ENCODE data around the gene MAL. TPM values are rescaled to one million over a fixed set of nuclear protein-coding genes. Genes with fewer than 3 reads are reported as not detected.
A peak's percentile ranks its signal among the peaks of the same experiment; 100 is the strongest.

Gene MAL
- total RNA-seq, 4 donors from 2014 or later = 6.5 to 29.4 (median 11.8) TPM

DNA sequence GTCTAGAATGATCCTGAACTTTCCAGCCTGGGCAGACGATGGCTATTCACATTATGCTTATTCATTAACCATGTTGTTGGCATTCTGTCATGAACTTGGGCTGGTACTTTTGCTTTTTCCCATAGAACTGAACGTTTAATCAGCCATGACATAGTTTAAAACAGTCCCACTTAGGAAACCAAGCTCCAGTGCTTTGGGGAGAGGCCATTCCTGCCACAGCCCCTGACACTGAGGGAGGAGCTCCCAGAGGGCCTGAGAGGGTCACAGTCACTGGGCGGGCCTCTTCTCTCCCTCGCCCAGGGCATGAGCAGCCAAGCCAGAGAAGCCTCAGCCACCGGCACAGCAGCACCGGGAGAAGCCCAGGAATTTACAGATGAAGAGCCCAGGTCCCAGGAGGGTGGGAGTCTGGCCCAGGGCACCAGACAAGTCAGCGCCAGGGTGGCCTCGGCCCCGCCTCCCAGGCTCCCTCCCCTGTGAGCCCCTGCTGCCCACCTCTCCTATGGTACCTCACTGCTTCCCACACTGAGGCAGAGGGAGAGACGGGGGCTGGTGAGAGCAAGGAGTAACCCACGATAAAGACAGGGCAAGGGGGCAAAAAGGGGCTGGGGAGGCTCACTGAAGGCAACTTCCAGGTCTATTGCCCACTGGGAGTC, 33.6 kb downstream of the MAL start:
- DNase-seq (ENCODE audit: low spot score in 2 of 2) = peak; percentile 45 to 63
- H3K4me1 ChIP-seq = no peaks in the 10 kb centered on the region
- H3K27ac ChIP-seq = no peak overlapping the region
- no peak overlapping the region for H3K4me3 ChIP-seq
- H3K27me3 ChIP-seq = peaks cover 19% of the 10 kb centered on the region
- 56% methylated on average over 9 of the region's 11 CpGs for whole genome bisulfite sequencing
- H3K36me3 ChIP-seq = no peaks in the 10 kb centered on the region
- TF ChIP-seq, protein P1, sequence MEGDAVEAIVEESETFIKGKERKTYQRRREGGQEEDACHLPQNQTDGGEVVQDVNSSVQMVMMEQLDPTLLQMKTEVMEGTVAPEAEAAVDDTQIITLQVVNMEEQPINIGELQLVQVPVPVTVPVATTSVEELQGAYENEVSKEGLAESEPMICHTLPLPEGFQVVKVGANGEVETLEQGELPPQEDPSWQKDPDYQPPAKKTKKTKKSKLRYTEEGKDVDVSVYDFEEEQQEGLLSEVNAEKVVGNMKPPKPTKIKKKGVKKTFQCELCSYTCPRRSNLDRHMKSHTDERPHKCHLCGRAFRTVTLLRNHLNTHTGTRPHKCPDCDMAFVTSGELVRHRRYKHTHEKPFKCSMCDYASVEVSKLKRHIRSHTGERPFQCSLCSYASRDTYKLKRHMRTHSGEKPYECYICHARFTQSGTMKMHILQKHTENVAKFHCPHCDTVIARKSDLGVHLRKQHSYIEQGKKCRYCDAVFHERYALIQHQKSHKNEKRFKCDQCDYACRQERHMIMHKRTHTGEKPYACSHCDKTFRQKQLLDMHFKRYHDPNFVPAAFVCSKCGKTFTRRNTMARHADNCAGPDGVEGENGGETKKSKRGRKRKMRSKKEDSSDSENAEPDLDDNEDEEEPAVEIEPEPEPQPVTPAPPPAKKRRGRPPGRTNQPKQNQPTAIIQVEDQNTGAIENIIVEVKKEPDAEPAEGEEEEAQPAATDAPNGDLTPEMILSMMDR (IDR thresholded peaks at IDR 0.05) = no peak
- no peak for TF ChIP-seq POLR2AphosphoS5 (IDR thresholded peaks at IDR 0.05)
- TF ChIP-seq POLR2A (IDR thresholded peaks at IDR 0.05) = no peak
- no peak for TF ChIP-seq EP300 (IDR thresholded peaks at IDR 0.05)
- no peaks in the 10 kb centered on the region for H3K9me3 ChIP-seq

DNA sequence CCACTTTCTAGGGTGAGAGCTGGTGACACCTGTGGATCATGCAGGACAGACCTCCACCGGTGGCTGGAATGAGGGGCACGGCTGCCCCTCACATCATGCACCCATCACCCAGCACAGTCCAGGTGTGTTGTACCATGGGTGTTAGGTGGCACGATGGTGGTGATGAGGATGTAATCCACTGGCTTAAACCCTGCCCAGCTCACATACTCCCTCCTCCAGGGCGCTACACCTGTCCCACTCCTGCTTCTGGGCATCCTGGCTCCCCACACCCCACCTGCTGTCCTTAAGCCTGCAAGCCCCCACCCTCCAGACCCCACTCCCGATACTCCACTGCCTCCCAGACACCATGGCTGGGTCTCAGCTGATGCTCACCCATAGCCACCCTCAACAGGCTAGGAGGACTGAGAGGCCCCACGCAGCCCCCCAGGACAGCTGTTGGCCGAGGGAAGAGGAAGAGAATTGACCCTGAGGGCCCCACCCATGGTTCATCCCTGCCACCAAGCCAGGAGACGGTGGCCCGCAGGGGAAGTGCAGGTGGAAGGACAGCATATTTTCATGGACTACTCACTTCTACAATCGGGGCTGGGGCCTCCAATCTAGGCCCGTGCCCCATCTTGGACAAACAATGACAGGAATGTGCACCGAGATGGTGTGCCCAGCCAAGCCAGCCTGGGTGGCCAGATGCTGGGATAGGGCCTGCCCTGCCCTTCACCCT, 34.3 kb downstream of the MAL start:
- H3K4me1 ChIP-seq = no peaks in the 10 kb centered on the region
- H3K9me3 ChIP-seq = no peaks in the 10 kb centered on the region
- no peak for TF ChIP-seq EP300 (IDR thresholded peaks at IDR 0.05)
- TF ChIP-seq, protein P1 (IDR thresholded peaks at IDR 0.05) = no peak
- no peak for TF ChIP-seq POLR2AphosphoS5 (IDR thresholded peaks at IDR 0.05)
- no peak for TF ChIP-seq POLR2A (IDR thresholded peaks at IDR 0.05)
- peak; percentile 34 to 53 for DNase-seq (ENCODE audit: low spot score in 2 of 2)
- no peak overlapping the region for H3K4me3 ChIP-seq
- H3K36me3 ChIP-seq = no peaks in the 10 kb centered on the region
- H3K27me3 ChIP-seq = peaks cover 19% of the 10 kb centered on the region
- WGBS = 73% methylated on average over 7 of the region's 12 CpGs
- H3K27ac ChIP-seq = no peak overlapping the region

DNA sequence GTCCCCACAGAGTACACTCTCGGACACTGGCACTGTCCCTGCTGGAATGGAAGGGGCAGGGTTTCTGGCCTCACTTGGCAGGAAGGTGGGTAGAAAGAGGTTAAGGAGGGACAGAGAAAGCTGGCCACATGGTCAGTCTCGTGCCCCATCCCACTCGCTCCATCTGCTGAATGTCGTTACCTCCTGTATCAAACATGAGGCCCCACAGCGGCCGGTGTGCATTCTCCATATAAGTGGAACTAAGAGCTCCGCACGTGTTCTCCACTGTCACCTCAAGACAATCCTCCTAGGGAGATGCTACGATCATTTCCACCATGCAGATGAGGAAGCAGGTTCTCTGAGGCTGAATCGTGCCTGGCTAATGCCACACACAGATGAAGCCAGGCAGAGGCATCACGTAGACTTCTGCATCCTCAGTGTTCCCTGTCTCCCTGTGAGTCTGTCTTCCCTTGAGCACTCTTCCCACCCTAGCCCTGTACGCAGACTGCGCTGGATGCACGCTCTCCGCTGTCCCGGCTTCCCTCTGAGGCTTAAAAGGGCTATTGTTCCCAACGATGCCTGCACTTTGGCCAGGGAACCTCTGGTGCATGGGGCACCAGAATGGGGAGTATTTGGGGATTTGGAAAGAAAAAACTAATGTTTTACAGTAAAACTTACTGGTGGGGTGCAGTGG, 35.1 kb downstream of the MAL start:
- no peaks in the 10 kb centered on the region for H3K4me1 ChIP-seq
- H3K36me3 ChIP-seq = no peaks in the 10 kb centered on the region
- WGBS = 87% methylated on average over 17 of the region's 17 CpGs
- peak; percentile 27 to 59 for DNase-seq (ENCODE audit: low spot score in 2 of 2)
- no peak overlapping the region for H3K27ac ChIP-seq
- H3K4me3 ChIP-seq = no peak overlapping the region
- peaks cover 14% of the 10 kb centered on the region for H3K27me3 ChIP-seq
- TF ChIP-seq, protein P1 (IDR thresholded peaks at IDR 0.05) = no peak
- TF ChIP-seq EP300 (IDR thresholded peaks at IDR 0.05) (no peak), POLR2A (IDR thresholded peaks at IDR 0.05) (no peak), POLR2AphosphoS5 (IDR thresholded peaks at IDR 0.05) (no peak)
- no peaks in the 10 kb centered on the region for H3K9me3 ChIP-seq

DNA sequence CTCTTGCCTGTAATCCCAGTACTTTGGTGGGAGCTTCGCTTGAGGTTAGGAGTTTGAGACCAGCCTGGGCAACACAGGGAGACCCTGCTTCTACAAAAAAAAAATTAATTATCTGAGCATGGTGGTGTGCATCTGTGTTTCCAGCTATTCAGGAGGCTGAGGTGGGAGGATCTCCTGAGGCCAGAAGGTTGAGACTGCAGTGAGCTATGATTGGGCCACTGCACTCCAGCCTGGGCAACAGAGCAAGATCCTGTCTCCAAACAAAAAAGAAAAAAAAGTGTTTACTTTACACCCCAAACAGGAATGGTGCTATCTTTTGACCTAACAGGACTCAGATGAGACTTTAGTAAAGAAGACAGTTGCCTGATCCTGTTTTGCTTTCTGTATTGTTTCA, 35.6 kb downstream of the MAL start:
- Histone ChIP-seq H3K4me3 (no peak overlapping the region), H3K9me3 (no peaks in the 10 kb centered on the region), H3K4me1 (no peaks in the 10 kb centered on the region), H3K27me3 (peaks cover 11% of the 10 kb centered on the region), H3K27ac (no peak overlapping the region), H3K36me3 (no peaks in the 10 kb centered on the region)
- peak in 1 of 2 donors; percentile 2 for DNase-seq (ENCODE audit: low spot score in 2 of 2)
- TF ChIP-seq, protein P1 (IDR thresholded peaks at IDR 0.05) = no peak
- TF ChIP-seq POLR2AphosphoS5 (IDR thresholded peaks at IDR 0.05) = no peak
- no peak for TF ChIP-seq EP300 (IDR thresholded peaks at IDR 0.05)
- TF ChIP-seq POLR2A (IDR thresholded peaks at IDR 0.05) = no peak
- WGBS = 95% methylated on average over 1 of the region's 1 CpG

Measured in suprapubic skin (tissue), 4 donors.